Gastroesophageal sphincter (tissue), 4 donors: ENCODE data around the gene NEDD4. TPM values are rescaled to one million over a fixed set of nuclear protein-coding genes. Genes with fewer than 3 reads are reported as not detected.

Experiments used
- ATAC-seq: fragments of 150-250 bp; one replicate; pipeline ENCODE4 v1.9.1; 2016; ENCODE audit warnings: mild to moderate bottlenecking, moderate library complexity
- H3K27ac ChIP-seq, 4 donors: fragments of 200-600 bp; sonication (generic) in 3 of 4; 1 replicate in 3 of 4; 2 replicates in 1 of 4; pipeline ENCODE4 v1.5.1; 2016 to 2019
- H3K27me3 ChIP-seq: fragments of 200-600 bp; sonication (generic); one replicate; pipeline ENCODE4 v1.5.1; 2019
- H3K36me3 ChIP-seq, 2 donors: fragments of 200-600 bp; sonication (generic); one replicate each; pipeline ENCODE4 v1.5.1; 2019; ENCODE audit warnings: control low read depth in 1 of 2
- H3K4me1 ChIP-seq, 3 donors: fragments of 200-600 bp; sonication (generic); 1 replicate in 2 of 3; 2 replicates in 1 of 3; pipeline ENCODE4 v1.5.1; 2016 to 2019; ENCODE audit warnings: control low read depth in 2 of 3
- H3K4me3 ChIP-seq, 2 donors: fragments of 200-600 bp; sonication (generic); one replicate each; pipeline ENCODE4 v1.5.1; 2019; ENCODE audit warnings: mild to moderate bottlenecking in 1 of 2, moderate library complexity in 1 of 2
- H3K9me3 ChIP-seq, 3 donors: fragments of 200-600 bp; sonication (generic); one replicate each; pipeline ENCODE4 v1.5.1; 2017 to 2019; ENCODE audit warnings: control low read depth in 2 of 3
- EP300 ChIP-seq: sonication (generic); formaldehyde crosslinking; IDR thresholded peaks from one replicate; pipeline ENCODE4 v1.6.1; 2017; ENCODE audit warnings: antibody characterized with exemption, mild to moderate bottlenecking
- POLR2A ChIP-seq, 2 donors: fragments of 450-650 bp; IDR thresholded peaks; one replicate each; pipeline ENCODE4 v1.6.1; 2017; ENCODE audit warnings: antibody characterized with exemption in 2 of 2, mild to moderate bottlenecking in 2 of 2, moderate library complexity in 1 of 2
- POLR2AphosphoS5 ChIP-seq: sonication (generic); formaldehyde crosslinking; IDR thresholded peaks from one replicate; pipeline ENCODE4 v1.6.1; 2017; ENCODE audit warnings: antibody characterized with exemption
- WGBS, 2 donors: methylation state at CpG; one replicate each; pipeline ENCODE4 v1.1.5; 2018; ENCODE audit warnings: low coverage in 1 of 2; 5-methylcytosine and 5-hydroxymethylcytosine counted together
- total RNA-seq, 4 donors: library from RNA; depleted of rRNA; stranded (reverse); fragments of >200 nt; gene quantifications; one replicate each; pipeline ENCODE4 v1.1.0, GENCODE V29; 2016
- TF ChIP-seq, protein P1 (sequence below), 4 experiments: fragments of 200-600 bp in 2 of 4; fragments of 450-650 bp in 2 of 4; sonication (generic) in 1 of 4; IDR thresholded peaks; one replicate each; pipeline ENCODE4 v1.5.1; 2017 to 2019; ENCODE audit warnings: antibody characterized with exemption in 4 of 4, mild to moderate bottlenecking in 2 of 4, moderate library complexity in 2 of 4

Gene NEDD4
- total RNA-seq, 4 donors from 2014 or later = 26.8 to 43.9 (median 40.0) TPM

DNA sequence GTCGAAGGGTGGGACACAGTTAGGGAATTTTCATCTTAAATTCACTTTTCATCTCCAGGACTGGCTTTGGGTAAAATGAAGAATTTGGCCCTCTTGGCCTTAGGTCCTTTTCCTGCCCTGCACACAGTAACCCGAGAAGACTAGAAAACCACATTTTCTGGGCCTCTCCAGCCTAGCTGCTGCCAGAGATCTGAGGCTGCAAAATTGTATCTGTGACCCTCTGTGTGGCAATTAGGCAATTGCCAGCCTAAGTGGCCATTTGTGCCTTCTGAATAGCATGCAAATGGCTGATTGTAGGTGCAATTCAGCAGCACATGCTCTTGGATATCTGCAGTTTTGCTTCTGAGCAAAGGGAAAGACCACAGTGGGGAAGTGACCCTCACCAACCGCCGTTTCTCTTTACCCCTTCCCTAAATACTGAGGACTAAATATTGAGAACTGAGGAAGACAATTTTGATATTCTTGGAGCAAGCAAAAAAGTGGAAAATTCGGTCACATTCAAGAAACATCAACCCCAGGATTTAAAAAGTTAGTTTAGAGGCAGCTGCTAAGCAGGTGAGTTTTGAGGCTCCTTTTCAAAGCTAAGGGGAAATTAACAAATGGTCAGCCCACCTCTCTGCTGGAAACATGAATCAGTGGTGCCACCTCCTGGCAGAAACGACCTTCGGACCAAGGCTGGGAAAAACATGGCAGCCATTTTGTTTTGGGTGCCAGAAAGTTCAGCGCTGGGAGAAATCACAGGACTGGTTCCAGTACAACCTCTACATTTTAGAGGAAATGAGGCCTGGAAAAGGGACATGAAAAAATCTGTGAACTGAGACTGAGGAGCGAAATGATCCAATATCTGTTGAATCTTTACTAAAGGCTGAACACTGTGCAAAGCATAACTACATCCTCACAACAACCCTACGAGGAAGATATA, 193.9 kb downstream of the NEDD4 start:
- 50 to 65% methylated on average over 4 to 10 of the region's 10 CpGs for WGBS, 2 donors
- TF ChIP-seq, protein P1, sequence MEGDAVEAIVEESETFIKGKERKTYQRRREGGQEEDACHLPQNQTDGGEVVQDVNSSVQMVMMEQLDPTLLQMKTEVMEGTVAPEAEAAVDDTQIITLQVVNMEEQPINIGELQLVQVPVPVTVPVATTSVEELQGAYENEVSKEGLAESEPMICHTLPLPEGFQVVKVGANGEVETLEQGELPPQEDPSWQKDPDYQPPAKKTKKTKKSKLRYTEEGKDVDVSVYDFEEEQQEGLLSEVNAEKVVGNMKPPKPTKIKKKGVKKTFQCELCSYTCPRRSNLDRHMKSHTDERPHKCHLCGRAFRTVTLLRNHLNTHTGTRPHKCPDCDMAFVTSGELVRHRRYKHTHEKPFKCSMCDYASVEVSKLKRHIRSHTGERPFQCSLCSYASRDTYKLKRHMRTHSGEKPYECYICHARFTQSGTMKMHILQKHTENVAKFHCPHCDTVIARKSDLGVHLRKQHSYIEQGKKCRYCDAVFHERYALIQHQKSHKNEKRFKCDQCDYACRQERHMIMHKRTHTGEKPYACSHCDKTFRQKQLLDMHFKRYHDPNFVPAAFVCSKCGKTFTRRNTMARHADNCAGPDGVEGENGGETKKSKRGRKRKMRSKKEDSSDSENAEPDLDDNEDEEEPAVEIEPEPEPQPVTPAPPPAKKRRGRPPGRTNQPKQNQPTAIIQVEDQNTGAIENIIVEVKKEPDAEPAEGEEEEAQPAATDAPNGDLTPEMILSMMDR (IDR thresholded peaks at IDR 0.05) = peak in 2 of 4 experiments; percentile 10 to 42
- no peak for TF ChIP-seq EP300

DNA sequence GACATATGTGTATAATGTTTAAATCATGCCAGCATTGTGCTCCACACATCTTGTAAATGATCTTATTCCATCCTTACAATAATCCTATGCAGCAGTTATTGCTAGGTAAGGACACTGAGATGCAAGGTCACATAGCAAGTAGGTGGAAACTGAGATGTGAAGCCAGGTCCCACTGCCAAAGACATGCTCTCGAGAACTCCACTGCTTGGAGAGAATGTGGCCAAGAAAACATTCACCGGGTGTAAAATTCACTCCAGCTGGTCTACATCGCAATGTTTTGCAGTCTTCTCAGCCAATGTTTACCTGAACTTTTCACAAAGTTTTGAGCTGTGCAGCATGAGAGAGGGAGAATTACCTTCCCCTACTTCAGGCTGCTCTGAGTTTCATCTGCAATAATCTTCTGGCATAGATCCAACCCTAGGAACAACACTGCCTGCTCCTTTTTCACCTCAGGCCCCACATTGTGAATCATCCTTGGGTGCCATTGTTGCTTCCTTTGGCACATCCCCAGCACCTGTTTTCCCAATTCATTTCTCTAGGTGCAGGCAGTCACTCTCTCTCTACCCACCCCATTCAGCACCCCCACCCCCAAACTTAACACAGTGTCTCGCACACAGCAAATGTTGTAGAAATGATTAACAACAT, 197.0 kb downstream of the NEDD4 start:
- no peak overlapping the region for H3K4me3 ChIP-seq
- H3K4me1 ChIP-seq = peaks cover 0 to 7% (median 0%) of the 10 kb centered on the region in 3 donors
- ATAC-seq = no peak
- no peak overlapping the region for H3K27ac ChIP-seq
- WGBS, 2 donors = 28 to 32% methylated on average over 3 to 4 of the region's 4 CpGs
- no peaks in the 10 kb centered on the region for H3K36me3 ChIP-seq
- no peak for TF ChIP-seq POLR2AphosphoS5
- no peak for TF ChIP-seq EP300
- no peak for TF ChIP-seq POLR2A (IDR thresholded peaks at IDR 0.05)
- TF ChIP-seq, protein P1 (IDR thresholded peaks at IDR 0.05) = no peak
- no peaks in the 10 kb centered on the region for H3K27me3 ChIP-seq
- H3K9me3 ChIP-seq = no peaks in the 10 kb centered on the region

More for the DNA sequence above, 193.9 kb downstream of the NEDD4 start:
- Histone ChIP-seq H3K9me3 (no peaks in the 10 kb centered on the region), H3K4me1 (peaks cover 0 to 7% (median 0%) of the 10 kb centered on the region in 3 donors), H3K36me3 (no peaks in the 10 kb centered on the region), H3K4me3 (no peak overlapping the region), H3K27me3 (no peaks in the 10 kb centered on the region), H3K27ac (no peak overlapping the region)
- no peak for ATAC-seq

DNA sequence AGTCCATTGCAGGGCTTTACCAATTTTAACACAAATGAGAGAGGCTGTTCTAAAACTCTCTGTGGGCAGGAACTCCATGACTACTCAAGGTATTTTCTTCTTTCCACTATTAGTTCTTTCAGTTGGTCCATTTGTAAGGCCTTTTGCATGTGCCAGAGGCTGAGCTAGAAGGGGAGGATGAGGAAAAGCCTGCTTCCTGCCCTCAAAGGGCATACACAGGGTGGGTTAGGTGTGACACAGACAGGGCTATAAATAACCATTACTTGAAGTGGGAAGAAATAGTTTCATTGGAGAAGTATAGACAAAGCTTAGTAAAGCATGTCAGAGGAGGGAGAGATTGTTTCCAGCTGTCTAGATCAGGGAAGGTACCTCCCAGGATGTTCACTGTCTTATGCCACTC, 198.4 kb downstream of the NEDD4 start:
- H3K27ac ChIP-seq = no peak overlapping the region
- no peaks in the 10 kb centered on the region for H3K27me3 ChIP-seq
- H3K4me1 ChIP-seq = peaks cover 0 to 7% (median 0%) of the 10 kb centered on the region in 3 donors
- ATAC-seq = no peak
- H3K4me3 ChIP-seq = no peak overlapping the region
- no peaks in the 10 kb centered on the region for H3K9me3 ChIP-seq
- no peak for TF ChIP-seq POLR2AphosphoS5
- no peak for TF ChIP-seq POLR2A (IDR thresholded peaks at IDR 0.05)
- TF ChIP-seq EP300 = no peak
- TF ChIP-seq, protein P1 (IDR thresholded peaks at IDR 0.05) = no peak
- H3K36me3 ChIP-seq = no peaks in the 10 kb centered on the region

DNA sequence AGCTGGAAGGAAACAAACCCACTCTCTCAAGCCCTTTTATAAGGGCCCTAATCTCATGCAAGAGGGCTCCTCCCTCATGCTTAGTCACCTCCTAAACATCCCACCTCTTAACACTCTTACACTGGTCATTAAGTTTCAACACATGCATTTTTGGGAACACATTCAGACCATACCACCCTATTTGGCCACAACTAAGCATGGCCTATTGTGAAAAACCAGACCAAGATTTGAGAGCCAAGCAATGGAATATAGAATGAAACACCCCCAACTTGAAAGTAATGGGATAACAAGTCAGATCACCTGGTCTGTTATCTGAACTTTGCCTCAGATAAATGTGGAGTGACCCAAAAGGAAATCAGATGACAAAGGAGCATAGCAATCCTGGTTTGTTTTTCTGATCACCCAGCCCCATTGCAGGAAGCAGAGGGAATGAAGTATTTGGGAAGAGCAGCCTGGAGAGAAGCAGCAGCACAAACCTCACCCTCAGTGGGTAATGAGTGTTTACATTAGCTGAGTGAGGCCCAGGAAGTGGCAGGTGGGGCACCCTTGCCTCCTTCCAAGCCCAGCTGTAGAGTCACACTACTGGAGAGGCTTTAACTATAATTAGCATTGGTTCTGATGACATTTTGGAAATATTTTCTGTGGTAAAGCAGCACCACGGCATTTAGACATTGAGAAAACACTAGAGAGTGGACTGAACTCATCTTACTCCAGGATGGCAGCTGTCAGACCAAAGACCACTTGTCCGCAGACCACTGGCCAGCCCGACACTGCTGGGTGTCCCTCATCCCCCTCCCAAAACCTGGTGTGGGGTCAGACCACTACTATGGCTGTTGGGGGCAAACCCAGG, 201.6 kb downstream of the NEDD4 start:
- TF ChIP-seq POLR2AphosphoS5 = no peak
- TF ChIP-seq, protein P1 (IDR thresholded peaks at IDR 0.05) = no peak
- no peak for TF ChIP-seq EP300
- TF ChIP-seq POLR2A (IDR thresholded peaks at IDR 0.05) = no peak
- H3K36me3 ChIP-seq = no peaks in the 10 kb centered on the region
- no CpG with 5 or more reads among the region's 3 CpGs for WGBS, 2 donors
- H3K4me3 ChIP-seq = no peak overlapping the region
- H3K27me3 ChIP-seq = no peaks in the 10 kb centered on the region
- peaks cover 0 to 7% (median 0%) of the 10 kb centered on the region in 3 donors for H3K4me1 ChIP-seq
- ATAC-seq = no peak
- H3K27ac ChIP-seq = no peak overlapping the region
- H3K9me3 ChIP-seq = no peaks in the 10 kb centered on the region
